Cardiac septum (tissue), 1 donor: ENCODE data around the gene ZNF844. TPM values are rescaled to one million over a fixed set of nuclear protein-coding genes. Genes with fewer than 3 reads are reported as not detected.
"Not testable (repeated sequence)": the region's sequence is repeated elsewhere in the genome, so short reads cannot be mapped to it uniquely, and the experiment has no call there.

ENCODE experiments used
- DNase-seq: peaks from one replicate; pipeline ENCODE4 v3.0.0-alpha.2; 2020; ENCODE audit warnings: low spot score
- intact Hi-C: fragments of 100-400 bp; cut with DNase I; formaldehyde crosslinking; loops from one replicate; pipeline ENCODE4 v1.14.0; 2022
- total RNA-seq: library from RNA; stranded (reverse); fragmentation: NEBNext Ultra II Directional; extraction: Animal tissue kit (Norgen Biotek cat#: 25700); gene quantifications from one replicate; pipeline ENCODE4 v1.2.1, GENCODE V29; 2021
- donor health status: DM: no; HTN: no; CAD: no.

The ZNF844 gene
- total RNA-seq, 1 donor from 2014 or later: 14.7 TPM

DNA sequence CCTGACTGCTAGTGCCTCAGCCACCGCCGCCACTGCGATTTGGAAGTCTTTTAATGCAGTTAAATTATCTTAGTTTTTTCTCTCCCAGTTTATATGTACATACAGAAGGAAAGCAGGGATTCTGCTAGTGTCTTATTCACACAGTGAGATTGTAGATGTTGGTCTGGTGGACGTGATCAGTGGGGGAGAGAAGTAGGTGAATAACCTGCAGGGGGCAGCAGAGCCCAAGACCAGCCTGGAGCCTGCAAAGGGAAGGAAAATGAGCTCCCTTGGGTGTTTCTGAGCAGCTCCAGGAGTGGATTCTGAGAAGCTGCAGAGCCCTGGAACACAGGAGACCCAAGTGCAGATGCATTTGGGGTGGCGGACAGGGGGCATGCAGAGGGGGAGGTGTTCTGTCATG is 26.3 kb downstream of the ZNF844 start:
- intact Hi-C loops: loop anchor here (2.0 kb wide), 1 partner anchor 50 kb away; the partner anchor contains the start of gene ZNF20
- DNase-seq: peak; percentile 81

DNA sequence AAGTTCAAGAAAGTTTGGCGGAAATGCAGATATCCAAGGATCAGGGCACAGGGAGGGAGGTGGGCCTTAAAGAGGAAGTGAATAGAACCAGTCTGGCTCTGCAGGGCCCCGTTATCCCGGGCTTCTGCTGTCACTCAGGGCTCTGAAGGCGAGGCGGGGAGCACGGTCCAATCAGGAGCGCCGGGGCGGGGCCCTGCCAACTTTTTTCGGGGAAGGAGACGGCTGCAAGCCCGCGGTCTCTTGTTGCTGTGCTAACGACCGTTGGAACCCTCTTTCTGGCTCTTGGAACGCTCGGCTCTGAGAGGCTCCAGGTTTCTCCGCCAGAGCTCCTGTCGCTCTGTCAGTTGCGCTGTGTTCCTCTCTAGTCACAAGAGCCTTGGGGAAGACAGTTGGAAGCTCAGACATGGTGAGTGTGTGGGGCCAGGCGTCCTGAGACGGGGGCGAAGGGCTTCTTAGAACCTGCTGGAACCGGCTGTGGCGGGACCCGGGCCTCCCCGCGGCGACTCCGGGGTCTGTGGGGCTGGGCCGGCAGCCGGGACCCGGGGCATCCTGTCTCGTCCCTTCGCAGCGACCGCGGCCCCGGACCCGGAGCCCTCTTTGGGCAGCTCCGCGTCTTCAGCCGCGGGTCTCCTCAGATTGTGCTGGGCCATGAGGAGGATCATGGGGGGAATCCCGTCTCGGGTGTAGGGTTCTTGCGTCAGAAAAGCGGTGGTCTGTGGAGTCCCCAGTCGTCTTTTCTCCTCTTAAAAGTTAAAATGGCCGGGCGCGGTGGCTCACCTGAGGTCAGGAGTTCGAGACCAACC is 27.7 kb downstream of the ZNF844 start:
- DNase-seq: peak; percentile 95

DNA sequence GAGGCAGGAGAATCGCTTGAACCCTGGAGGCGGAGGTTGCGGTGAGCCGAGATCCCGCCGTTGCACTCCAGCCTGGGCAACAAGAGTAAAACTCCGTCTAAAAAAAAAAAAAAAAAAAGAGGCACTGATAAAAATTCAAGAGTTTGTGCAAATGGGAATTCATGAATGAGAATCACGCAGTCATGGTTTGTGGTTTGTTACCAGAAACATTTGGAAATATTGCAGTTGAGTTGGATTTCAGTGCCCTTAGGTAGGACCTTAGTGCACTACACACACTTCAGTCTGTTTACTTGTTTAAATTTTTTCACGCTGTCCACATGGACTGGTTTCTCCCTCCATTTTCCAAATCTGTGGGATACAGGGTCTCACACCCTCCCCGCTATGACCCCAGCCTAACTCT is 28.4 kb downstream of the ZNF844 start:
- DNase-seq: no peak

More for the DNA sequence above, 27.7 kb downstream of the ZNF844 start:
- intact Hi-C loops: no loop called here

DNA sequence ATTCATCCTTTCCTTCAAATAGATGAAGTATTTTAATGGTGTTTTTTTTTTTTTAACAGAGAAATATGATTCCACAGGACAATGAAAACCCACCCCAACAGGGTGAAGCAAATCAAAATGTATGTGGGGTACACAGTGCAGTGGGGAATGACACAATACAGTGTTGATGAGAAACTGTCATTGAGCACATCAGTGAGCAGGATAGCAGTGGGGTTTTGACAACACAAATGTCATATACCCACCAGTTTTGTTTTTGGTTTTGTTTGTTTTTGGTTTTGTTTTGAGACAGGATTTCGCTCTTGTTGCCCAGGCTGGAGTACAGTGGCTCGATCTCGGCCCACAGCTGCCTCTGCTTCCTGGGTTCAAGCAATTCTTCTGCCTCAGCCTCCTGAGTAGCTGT is 29.2 kb downstream of the ZNF844 start:
- DNase-seq: no peak
- intact Hi-C loops: no loop called here

More for the DNA sequence above, 28.4 kb downstream of the ZNF844 start:
- intact Hi-C loops: no loop called here

DNA sequence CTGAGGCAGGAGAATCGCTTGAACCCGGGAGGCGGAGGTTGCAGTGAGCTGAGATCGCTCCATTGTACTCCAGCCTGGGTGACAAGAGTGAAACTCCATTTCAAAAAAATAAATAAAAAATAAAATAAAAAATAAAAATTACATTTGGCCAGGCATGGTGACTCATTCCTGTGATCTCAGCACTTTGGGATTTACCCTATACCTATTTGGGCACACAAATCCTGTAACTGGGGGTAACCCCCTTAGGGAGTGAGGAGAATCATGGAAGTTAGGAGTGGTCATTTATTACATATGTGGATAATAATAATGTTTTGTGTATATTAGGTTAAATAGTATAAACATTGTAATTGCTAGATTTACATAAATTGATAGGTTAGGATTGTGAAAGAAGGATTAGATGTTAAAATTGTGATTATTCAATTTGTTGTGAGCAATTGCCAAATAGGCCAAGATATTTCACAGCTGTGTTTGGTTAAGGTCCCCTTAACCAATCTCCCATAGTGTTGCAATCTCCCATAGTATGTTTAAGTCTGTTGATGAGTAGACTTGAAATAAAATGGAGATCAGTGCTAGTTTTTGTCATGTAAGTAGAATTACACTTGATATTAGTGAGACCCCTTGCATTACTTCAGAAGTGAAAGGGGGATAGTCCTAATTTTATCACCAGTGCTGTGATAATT is 30.7 kb downstream of the ZNF844 start:
- intact Hi-C loops: no loop called here
- DNase-seq: no peak

DNA sequence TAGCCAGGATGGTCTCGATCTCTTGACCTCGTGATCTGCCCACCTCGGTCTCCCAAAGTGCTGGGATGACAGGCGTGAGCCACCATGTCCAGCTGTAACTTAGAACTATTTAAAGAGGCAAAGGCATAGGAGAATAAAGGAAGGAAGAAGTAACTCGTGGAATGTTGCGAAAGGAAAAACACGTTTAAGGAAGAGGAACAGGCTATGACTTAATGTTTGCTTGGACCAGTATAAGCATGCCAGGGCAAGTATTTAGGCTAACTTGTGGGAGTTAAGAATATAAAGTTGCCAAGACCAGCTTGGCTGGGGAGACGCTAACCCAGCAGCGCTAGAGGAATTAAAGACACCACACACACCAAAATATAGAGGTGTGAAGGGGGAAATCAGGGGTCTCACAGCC is 33.5 kb downstream of the ZNF844 start:
- DNase-seq: no peak
- intact Hi-C loops: no loop called here

DNA sequence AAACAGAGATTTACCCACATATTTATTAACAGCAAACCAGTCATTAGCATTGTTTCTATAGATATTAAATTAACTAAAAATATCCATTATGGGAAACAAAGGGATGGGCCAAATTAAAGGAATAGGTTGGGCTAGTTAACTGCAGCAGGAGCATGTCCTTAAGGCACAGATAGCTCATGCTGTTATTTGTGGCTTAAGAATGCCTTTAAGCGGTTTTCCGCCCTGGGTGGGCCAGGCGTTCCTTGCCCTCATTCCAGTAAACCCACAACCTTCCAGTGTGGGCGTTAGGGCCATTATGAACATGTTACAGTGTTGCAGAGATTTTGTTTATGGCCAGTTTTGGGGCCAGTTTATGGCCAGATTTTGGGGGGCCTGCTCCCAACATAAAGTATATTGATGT is 39.4 kb downstream of the ZNF844 start:
- intact Hi-C loops, DNase-seq: not testable (repeated sequence)

DNA sequence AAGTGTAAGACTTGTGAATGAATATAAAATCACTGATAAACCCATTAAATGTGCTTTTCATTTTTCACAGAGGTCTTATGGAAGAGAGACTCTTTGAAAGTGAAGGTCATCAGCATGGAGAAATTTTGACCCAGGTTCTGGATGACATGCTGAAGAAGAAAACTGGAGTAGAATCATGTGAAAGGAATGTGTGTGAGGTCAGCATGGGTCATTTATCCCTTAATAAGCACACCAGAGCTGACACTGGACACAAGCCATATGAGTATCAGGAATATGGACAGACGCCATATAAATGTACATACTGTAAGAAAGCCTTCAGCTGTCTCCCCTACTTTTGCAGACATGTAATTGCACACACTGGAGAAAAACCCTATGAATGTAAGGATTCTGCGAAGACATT is 46.6 kb downstream of the ZNF844 start:
- intact Hi-C loops: no loop called here
- no peak for DNase-seq

DNA sequence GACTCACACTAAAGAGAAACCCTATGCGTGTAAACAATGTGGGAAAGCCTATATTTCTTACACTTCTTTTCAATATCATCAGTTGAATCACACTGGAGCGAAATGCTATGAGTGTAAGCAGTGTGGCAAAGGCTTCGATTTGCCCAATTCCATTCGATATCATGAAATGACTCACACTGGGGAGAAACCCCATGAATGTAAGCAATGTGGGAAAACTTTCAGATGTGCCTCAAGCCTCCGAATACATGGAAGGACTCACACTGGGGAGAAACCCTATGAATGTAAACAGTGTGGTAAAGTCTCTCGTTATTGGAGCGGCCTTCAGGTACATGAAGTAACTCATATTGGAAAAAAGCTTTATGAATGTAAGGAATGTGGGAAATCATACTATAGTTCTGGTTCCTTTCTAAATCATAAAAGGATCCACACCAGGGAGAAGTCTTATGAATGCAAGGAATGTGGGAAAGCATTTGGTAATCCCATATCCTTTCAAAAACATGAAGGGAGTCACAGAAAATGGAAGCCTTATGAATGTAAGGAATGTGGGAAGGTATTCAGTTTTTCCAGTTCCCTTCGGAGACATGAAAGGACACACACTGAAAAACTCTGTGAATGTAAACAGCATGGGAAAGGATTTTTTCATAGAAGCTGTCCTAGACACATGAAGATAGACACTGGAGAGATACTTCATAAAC is 47.6 kb downstream of the ZNF844 start:
- intact Hi-C loops: no loop called here
- DNase-seq: no peak

DNA sequence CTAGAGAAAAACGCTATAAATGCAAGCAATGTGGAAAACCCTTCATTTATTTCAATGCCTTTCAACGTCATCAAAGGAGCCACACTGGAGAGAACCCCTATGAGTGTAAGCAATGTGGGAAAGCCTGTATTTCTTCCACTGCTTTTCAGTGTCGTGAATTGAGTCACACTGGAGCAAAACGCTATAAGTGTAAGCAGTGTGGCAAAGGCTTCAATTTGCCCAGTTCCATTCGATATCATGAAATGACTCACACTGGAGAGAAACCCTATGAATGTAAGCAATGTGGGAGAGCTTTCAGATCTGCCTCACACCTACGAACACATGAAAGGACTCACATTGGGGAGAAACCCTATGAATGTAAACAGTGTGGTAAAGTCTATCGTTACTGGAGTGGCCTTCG is 48.2 kb downstream of the ZNF844 start:
- intact Hi-C loops: no loop called here
- no peak for DNase-seq

DNA sequence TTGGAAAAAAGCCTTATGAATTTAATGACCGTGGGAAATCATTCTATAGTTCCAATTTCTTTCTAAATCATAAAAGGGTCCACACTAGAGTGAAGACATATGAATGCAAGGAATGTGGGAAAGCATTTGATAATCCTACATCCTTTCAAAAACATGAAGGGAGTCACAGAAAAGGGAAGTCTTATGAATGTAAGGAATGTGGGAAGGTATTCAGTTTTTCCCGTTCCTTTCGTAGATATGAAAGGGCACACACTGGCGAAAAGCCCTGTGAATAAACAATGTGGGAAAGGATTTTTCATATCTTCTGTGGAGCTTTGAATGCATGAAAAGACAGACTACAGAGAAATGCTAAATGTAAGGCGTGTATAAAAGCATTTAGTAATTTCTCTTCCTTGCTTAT is 48.6 kb downstream of the ZNF844 start:
- intact Hi-C loops: no loop called here
- no peak for DNase-seq

DNA sequence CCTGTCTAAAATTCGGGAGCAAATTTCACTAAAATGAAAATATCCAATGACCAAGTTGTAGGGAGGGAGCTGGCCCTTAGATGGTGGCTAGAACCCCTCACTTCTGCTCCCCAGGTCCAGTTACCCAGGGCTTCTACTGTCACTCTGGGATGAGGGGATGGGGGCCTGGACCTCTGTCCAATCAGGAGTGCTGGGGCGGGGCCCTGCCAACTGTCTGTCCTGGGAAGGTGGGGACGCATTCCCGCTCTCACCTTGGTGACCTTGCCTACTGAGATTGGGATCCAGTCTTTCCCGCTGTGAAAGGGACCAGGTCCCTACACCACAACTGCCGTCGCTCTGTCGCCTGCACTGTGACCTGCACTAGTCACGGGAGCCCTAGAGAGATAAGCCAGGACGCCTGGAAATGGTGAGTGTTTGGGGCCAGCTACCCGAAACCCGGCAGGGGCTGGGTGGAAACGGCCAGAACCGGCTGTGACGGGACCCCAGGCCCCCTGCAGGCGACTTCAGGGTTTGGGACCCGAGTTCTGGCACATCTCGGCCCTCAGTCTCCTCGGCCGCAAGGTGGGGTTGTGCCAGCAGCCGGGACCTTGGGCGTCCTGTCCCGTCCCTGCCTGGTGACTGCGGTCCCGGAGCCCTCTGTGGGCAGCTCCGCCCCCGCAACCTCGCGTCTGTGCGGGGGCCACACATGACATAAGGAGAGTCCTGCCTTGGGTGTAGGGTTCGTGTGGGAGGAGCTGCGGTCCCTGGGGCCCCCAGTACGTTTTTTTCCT is 52.9 kb downstream of the ZNF844 start:
- DNase-seq: no peak
- intact Hi-C loops: no loop called here

DNA sequence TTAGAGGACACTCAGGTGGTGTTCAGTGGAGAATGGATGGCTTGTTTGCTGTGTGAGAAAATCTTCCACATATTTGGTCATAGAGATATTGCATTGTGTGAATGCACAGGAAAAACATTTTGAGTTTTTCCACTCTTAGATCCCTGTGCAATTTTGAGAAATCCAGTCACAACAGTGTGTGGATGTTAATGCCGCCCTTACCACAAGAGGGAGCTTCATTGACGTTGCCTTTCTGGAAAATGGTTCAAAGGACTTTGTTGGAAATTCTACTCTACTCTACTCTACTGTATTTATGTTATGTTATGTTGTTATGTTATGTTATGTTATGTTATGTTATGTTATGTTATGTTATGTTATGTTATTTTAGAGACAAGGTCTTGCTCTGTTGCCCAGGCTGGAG is 62.2 kb downstream of the ZNF844 start:
- intact Hi-C loops: no loop called here
- DNase-seq: no peak

Other genes starting within 250 kb of the ZNF844 start
- 5.0 TPM for gene ZNF439, start 216.0 kb upstream of the ZNF844 start, total RNA-seq
- gene ZNF69, start 176.9 kb upstream of the ZNF844 start, total RNA-seq: 2.7 TPM
- gene ZNF700, start 139.6 kb upstream of the ZNF844 start, total RNA-seq: 5.1 TPM
- 3.1 TPM for gene ZNF763, start 99.7 kb upstream of the ZNF844 start, total RNA-seq
- gene ZNF433, start 29.1 kb upstream of the ZNF844 start, total RNA-seq: 4.3 TPM
- gene ZNF878, start 11.8 kb upstream of the ZNF844 start, total RNA-seq: not detected
- 1.6 TPM for gene ZNF20, start 75.6 kb downstream of the ZNF844 start, total RNA-seq
- 3.1 TPM for gene ZNF625, start 92.0 kb downstream of the ZNF844 start, total RNA-seq
- gene ZNF136, start 98.4 kb downstream of the ZNF844 start, total RNA-seq: 3.0 TPM
- gene ZNF44, start 230.2 kb downstream of the ZNF844 start, total RNA-seq: 10.8 TPM